DMS53 (cell line): Measurements from ENCODE around the gene SDC1.
"Not testable (repeated sequence)": the region's sequence is repeated elsewhere in the genome, so short reads cannot be mapped to it uniquely, and the experiment has no call there.

Source experiments
- DNase-seq: peaks from one replicate; lab custom pipeline; 2025; lab: John Stamatoyannopoulos, UW

SDC1 gene, protein sequence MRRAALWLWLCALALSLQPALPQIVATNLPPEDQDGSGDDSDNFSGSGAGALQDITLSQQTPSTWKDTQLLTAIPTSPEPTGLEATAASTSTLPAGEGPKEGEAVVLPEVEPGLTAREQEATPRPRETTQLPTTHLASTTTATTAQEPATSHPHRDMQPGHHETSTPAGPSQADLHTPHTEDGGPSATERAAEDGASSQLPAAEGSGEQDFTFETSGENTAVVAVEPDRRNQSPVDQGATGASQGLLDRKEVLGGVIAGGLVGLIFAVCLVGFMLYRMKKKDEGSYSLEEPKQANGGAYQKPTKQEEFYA

DNA sequence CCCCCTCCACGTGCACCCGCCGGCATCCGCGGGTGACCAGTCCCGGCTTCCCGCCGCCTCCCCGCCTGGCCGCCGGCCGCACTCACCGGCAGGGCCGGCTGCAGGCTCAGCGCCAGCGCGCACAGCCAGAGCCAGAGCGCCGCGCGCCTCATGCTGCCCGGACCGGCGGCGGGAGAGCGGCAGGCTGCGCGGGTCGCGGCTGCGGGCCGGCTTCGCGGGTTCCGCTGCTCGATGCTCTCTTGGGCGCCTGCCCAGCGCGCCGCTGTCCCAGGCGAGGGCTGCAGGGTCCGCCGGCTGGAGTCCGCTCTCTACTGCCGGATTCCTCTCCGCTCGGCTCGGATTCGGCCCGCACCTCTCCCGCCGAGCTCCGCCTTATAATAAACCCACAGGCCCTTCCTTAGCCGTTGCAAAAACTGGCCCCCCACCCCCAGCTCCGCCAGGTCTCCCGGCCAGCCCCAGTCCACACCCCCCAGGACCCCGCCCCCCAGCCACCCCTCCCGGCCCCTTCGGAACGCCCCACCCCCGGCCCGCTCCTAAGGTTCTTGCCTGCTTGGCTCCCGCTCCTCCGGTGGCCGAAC lies at the start of gene SDC1:
Gene SDC1 (minus strand): TSS at position 415 of the 578 bp plus-strand sequence. CDS start 263 bp downstream, at position 152.
- DNase-seq = peak; percentile 87

- DNase-seq = no peak
These were observed 48.1 kb upstream of the SDC1 start for GRCh38 chr2:20273042-20273441.

- DNase-seq = not testable (repeated sequence)
These were observed 43.4 kb upstream of the SDC1 start for GRCh38 chr2:20268317-20268716.

DNA sequence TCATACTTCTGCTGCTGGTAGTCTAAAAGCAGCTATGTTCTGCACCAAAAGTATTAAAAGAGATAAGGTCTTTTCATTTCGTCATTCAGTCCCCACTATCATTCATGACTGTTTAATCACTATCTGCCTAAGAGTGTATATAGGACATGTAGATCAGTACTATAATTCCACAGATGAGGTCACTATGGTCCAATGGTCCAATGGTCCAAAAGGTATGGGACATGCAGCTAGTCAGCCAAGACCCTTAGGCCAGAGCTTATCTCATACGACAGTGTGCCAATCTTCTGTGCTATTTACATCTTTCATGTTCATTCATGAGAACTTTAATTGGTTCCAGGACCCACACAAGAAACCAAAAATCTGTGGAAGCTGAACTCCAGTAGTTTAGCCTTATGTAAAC lies 42.6 kb upstream of the SDC1 start:
- DNase-seq = no peak

- DNase-seq = no peak
These were observed 39.7 kb upstream of the SDC1 start for GRCh38 chr2:20264629-20265028.

DNA sequence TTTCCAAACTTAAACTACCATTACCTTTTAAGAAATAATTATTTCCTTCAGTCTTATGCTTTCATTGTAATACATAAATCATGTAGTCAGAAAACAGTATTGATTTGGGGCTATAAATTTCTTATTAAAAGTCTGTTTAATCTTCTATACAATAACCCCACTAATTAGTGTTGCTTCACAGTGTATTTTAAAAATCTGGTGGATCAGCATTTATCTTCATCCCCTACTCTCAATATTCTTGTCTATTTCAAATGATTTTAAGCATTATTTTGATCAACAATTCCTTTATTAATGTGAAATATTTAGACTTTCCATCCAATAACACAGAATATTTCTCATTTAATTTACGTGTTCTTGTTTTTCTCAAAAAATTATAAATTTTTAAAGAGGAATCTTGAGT lies 32.5 kb upstream of the SDC1 start:
- DNase-seq = no peak

GRCh38 chr2:20254731-20255130 lies 29.8 kb upstream of the SDC1 start:
- DNase-seq = no peak

GRCh38 chr2:20250436-20250835 lies 25.5 kb upstream of the SDC1 start:
- no peak for DNase-seq

GRCh38 chr2:20249170-20249569 lies 24.2 kb upstream of the SDC1 start:
- no peak for DNase-seq

GRCh38 chr2:20247084-20247483 lies 22.2 kb upstream of the SDC1 start:
- no peak for DNase-seq

DNA sequence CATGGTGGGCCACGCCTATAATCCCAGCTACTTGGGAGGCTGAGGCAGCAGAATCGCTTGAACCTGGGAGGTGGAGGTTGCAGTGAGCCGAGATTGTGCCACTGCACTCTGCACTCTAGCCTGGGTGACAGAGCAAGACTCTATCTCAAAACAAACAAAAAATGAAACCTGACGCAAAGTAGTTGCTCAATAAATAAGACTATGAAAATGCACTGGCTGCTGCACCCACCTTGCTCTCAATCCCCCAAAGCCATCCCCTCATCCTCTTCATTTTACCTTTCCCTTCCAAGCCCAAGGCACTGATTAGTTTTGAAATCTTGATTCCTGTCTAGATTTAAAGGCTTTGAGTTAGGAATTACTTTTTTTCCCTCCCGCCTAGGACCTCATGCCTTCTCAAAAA lies 18.7 kb upstream of the SDC1 start:
- not testable (repeated sequence) for DNase-seq

DNA sequence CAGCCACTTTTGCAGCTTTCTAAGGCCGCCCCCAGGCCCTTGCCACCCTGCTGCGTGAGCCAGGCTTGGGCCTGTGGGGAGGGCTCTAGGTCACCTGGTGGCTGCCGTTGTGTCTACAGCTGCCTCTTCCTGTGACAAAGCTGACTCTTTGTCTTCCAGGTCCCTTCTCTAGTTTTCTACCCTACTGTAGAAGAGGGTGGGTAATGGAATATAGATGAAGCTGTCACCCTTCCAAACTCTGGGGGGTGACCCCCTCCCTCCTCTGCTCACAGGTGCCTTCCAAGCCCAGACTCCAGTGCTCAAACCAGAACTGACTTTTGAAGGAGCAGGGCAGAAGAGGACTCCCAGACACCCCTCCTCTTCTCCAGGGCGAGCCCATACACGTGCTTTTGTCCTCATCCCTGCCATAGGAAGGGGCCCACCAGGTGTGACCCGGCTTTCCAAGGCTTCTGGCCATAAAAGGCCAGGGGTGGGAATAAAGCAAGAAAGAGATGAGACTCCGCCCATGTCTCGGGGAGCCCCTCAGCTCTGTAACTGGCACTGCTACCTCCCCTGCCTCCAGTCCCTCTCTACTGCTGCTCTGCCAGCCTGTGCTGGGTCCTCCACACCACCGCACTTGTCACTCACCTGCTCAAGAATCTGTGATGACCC lies 17.9 kb upstream of the SDC1 start:
- peak; percentile 48 for DNase-seq

DNA sequence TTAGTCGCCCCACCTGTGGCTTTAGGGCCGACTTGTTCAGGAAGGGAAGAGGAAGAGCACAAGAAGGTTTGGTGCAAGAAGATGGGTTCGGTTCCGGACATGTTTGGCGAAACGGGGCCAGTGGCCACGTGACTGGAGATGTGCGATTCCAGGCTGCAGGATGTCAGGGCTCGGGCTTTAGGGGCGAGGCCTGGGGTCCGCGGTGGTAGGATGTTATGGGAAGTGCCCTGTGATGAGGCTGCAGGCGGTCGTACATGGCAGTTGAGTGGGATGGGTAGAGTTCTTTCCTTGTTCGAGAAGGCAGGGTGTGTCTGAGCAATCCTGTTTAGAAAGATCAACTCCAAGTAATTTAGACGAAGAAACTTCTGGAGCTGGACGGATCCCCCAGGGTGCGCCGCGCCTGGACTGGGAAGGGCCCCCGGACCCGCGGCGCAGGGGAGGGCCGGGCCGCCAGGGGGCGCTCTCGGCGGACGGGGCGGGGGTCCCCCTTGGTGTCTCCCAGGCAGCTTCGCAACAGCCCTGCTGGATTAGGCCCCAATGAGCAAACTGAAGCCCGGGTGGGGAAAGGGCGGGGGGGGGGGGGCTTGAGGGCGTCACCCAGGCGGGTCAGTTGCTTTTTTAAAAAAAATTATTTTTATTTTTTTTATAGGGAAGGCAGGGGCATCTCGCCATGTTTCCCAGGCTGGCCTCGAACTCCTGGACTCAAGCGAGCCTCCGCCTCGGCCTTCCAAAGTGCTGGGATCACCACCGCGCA lies 17.2 kb upstream of the SDC1 start:
- no peak for DNase-seq

- DNase-seq = not testable (repeated sequence)
These were observed 15.4 kb upstream of the SDC1 start for GRCh38 chr2:20240291-20240690.

- DNase-seq = no peak
These were observed 11.6 kb upstream of the SDC1 start for GRCh38 chr2:20236496-20236895.

- DNase-seq = no peak
These were observed 10.8 kb upstream of the SDC1 start for GRCh38 chr2:20235655-20236305.

DNA sequence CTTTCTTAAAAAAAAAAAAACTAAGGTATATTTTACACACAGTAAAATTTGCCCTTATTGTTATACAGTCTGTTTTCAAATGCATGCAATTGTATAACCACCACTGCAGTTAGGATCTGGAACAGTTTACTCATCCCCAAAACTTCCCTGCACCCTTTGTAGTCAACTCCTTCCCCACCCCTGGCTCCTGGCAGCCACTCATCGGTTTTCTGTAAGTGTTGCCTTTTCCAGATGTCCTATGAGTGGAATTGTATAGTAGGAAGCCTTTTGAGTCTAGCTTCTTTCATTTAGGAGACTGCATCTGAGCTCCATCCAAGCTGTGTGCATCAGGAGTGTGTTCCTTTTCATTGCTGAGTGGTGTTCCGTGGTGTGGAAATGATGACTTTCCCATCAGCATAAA lies 9.7 kb upstream of the SDC1 start:
- not testable (repeated sequence) for DNase-seq

- DNase-seq = peak; percentile 26
These were observed 7.9 kb upstream of the SDC1 start for GRCh38 chr2:20232837-20233207.

DNA sequence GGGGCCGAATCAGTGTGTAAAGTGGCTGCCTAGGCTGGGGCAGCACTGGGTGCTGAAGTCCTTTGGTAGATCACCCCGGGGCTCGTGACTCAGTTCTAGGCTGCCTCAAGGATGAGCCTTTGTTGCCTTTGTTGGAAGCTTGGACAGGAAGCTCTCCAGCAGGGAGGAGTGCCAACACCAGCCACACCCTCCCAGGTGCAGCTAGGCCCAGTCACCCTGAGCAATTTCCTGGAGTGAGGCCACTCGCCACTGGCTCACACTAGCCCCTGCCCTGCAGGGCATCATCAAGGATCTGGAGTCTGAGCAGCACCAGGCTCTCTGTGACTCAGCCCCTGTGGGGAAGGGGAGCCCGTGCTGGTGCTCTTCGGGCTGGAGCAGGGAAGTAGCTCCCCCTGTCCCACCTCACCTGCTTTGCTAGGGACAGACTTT lies 6.7 kb upstream of the SDC1 start:
- DNase-seq = peak; percentile 97

DNA sequence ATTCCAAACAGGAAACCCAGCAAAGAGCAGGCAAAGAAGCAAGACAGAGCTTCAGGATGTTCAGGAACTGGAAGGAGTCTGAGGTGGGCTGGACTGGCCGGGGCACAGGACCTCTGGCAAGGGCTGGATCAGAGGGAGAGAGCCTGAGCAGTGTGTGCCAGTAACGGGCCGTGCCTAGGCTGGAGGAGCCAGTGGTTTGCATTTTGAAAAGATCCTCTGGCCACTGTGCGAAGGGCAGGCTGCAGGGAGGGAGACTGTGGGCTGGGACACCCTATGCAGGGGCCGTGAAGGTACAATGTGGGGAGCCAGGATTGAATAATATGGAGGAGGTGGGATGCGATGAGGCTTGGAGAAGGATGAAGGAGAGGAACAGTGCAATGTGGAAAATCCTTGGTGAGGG lies 6.2 kb upstream of the SDC1 start:
- no peak for DNase-seq

DNA sequence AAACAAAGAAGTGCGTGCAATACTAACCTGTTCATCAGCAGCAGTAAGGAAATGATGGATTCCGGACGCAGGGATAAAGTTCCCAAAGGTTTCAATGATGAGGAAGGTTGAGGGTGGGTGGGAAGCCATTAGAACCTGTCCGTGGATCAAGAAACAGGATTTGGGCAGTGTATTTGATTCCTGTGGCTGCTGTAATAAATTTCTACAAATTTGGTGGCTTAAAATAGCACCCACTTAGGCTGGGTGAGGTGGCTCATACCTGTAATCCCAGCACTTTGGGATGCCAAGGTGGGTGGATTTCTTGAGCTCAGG lies 5.1 kb upstream of the SDC1 start:
- no peak for DNase-seq
